ENCODE results near the gene SLC1A5.
"Not testable (repeated sequence)": the region's sequence is repeated elsewhere in the genome, so short reads cannot be mapped to it uniquely, and the experiment has no call there.

SLC1A5 gene

DNA sequence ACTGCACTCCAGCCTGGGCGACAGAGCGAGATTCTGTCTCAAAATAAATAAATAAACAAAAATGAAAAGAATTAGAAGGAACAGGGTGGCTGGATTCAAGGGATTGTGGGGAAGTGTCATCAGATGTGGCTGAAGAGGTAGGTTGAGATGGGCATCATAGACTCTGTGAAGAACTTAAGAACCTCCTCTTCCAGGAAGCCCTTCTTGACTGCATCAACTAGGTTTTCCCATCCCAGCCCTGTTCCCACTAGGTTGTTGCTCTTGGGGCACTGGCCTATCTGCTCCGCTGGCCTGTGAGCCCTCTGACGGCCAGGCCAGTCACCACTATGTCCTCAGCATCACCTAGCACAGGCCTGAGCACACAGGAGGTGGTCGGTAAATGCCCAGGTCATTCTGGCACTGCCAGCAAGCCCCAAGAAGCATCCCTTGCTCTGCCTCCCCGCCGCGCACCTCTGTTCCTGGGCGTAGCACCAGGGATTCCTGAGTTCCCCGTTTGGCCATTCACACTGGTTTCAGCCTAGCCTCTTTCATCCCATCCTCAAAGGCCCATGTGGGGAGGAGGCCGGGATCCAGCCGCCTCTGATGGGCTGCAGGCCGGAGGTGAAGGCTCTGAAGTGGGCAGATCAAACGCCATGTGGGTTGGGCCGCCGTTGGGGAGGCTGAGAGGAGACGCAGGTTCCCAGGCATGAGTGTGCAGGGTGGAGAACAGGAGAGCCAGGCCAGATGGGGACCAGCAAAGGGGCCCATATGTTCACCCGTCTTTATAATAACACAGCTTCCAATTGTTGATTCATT is 27.6 kb upstream of the SLC1A5 start:
- no peak overlapping the region for H3K4me3 Mint-ChIP-seq
- H3K9me3 Mint-ChIP-seq, result no peaks in the 10 kb centered on the region
- no peak for ATAC-seq (replicated peaks; ENCODE audit: extremely low read depth, poor library complexity, severe bottlenecking)
- no peak overlapping the region for H3K27ac Mint-ChIP-seq (ENCODE audit: low read depth)
- H3K36me3 Mint-ChIP-seq (ENCODE audit: insufficient read depth), result no peaks in the 10 kb centered on the region
- peaks cover 15% of the 10 kb centered on the region for H3K4me1 Mint-ChIP-seq
- DNase-seq (ENCODE audit: low spot score in 2 of 2), result no peak
- no peaks in the 10 kb centered on the region for H3K27me3 Mint-ChIP-seq

DNA sequence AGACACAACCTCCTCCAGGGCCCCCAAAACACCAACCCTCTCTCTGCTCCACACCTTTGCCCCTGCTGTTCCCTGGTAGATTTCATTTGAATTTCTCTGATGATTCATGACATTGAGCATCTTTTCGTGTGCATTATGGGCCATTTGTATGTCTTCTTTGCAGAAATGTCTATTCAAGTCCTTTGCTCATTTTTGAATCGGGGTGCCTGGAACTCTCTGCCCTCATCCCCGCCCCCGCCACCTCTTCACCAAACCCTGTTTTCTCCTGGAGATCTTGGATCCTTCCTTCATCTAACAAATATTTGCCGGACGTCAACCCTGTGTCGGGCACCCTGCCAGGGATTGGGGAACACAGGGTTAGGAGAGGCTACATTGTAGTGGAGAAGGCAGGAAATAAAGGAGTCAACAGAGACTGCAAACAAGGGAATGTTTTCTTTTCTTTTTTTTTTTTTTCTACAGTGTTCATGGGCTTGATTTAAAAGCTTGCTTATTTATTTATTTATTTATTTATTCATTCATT is 25.5 kb upstream of the SLC1A5 start:
- no peak for DNase-seq (ENCODE audit: low spot score in 2 of 2)
- no peak overlapping the region for H3K4me3 Mint-ChIP-seq
- no peaks in the 10 kb centered on the region for H3K36me3 Mint-ChIP-seq (ENCODE audit: insufficient read depth)
- H3K4me1 Mint-ChIP-seq, result no peaks in the 10 kb centered on the region
- H3K27me3 Mint-ChIP-seq, result no peaks in the 10 kb centered on the region
- no peak for ATAC-seq (replicated peaks; ENCODE audit: extremely low read depth, poor library complexity, severe bottlenecking)
- H3K27ac Mint-ChIP-seq (ENCODE audit: low read depth), result no peak overlapping the region
- H3K9me3 Mint-ChIP-seq, result no peaks in the 10 kb centered on the region

DNA sequence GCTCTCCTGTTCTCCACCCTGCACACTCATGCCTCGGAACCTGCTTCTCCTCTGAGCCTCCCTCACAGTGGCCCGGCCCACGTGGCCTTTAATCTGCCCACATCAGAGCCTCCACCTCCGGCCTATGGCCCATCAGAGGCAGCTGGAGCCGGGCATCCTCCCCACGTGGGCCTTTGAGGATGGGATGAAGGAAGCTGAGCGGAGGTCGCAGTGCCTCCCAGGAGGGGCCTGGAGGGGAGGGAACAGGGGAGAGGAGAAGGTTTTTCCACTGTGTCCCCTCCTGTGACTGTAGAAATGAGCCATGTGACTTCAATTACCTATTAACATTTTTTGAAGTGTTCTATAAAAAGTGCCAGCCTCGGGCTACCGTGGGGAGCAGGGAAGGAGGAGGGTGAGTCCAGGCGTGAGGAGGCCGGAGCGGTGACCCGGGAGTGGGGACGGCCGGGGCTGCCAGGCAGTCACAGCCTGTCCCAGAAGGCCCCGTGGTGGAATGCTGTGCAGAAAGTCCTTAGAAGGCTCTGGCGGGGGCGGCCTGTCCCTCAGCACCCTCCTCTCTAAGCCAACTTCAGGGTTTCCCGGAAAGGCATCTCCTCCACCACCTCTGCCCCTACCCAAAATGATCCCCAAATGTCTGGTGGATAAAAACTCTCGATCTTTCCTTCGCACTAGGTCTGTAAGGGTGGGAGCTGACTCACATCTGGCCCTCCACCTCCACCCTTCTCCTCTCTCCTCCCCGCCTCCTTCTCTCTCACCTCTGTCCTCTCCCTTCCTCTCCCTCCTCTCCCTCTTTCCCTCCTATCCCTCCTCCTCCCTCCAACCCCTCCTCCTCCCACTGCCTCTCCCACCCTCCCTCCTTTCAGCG is 24.8 kb upstream of the SLC1A5 start:
- Mint-ChIP-seq H3K4me1 (no peaks in the 10 kb centered on the region), H3K27ac (ENCODE audit: low read depth) (no peak overlapping the region), H3K4me3 (no peak overlapping the region), H3K9me3 (no peaks in the 10 kb centered on the region), H3K36me3 (ENCODE audit: insufficient read depth) (no peaks in the 10 kb centered on the region), H3K27me3 (no peaks in the 10 kb centered on the region)
- DNase-seq (ENCODE audit: low spot score in 2 of 2) (no peak), ATAC-seq (replicated peaks; ENCODE audit: extremely low read depth, poor library complexity, severe bottlenecking) (no peak)

DNA sequence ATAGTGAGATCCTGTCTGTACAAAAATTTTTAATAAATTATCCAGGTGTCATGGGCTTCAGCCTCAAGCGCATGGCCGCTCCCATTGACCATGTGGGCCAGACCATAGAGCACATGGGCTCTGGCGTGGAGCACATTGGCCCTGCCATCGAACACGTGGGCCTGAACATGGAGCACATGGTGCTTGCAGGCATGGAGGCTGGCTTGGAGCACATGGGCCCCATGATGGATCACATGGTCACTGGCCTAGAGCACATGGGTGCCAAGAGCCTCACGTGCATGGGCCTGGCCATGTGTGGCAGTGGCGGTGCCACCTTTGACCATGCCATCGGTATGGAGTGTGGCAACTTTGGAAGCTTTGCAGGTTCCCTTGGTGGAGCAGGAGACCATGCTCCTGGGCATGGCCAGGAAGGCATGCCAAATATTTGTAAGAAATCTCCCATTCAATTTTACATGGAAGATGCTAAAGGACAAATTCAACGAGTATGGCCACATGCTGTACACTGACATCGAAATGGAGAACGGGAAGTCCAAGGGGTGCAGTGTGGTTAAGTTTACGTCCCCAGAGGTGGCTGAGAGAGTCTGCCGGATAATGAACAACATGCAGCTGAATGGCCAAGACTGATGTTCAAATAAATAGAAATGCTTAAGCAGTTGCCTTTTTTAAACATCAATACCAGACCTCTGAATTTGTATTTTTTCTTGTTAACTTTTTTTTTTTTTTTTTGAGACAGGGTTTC is 21.3 kb upstream of the SLC1A5 start:
- Mint-ChIP-seq H3K27me3 (no peaks in the 10 kb centered on the region), H3K4me1 (no peaks in the 10 kb centered on the region), H3K36me3 (ENCODE audit: insufficient read depth) (no peaks in the 10 kb centered on the region), H3K9me3 (no peaks in the 10 kb centered on the region), H3K27ac (ENCODE audit: low read depth) (no peak overlapping the region), H3K4me3 (no peak overlapping the region)
- no peak for DNase-seq (ENCODE audit: low spot score in 2 of 2)
- no peak for ATAC-seq (replicated peaks; ENCODE audit: extremely low read depth, poor library complexity, severe bottlenecking)

DNA sequence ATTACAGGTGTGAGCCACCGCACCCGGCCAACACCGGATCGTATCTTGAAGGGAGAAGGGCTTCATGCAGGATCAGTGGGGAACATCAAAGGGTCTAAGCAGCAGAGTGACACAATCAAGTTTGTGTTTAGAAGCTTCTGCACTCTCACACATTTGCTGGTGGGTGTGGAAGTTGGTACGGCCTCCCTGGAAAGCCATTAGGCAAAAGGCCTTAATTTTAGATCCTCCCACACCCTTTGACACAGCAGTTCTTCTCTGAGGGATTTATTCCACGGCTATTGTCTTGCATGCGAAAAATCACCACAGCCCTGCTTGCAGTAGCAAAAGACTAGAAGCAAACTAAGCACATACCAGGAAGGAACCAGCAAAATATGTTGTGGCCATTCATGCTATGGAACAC is 18.3 kb upstream of the SLC1A5 start:
- DNase-seq (ENCODE audit: low spot score in 2 of 2) (no peak), ATAC-seq (replicated peaks; ENCODE audit: extremely low read depth, poor library complexity, severe bottlenecking) (no peak)
- Mint-ChIP-seq H3K9me3 (no peaks in the 10 kb centered on the region), H3K4me1 (no peaks in the 10 kb centered on the region), H3K27me3 (no peaks in the 10 kb centered on the region), H3K27ac (ENCODE audit: low read depth) (no peak overlapping the region), H3K36me3 (ENCODE audit: insufficient read depth) (no peaks in the 10 kb centered on the region), H3K4me3 (no peak overlapping the region)

DNA sequence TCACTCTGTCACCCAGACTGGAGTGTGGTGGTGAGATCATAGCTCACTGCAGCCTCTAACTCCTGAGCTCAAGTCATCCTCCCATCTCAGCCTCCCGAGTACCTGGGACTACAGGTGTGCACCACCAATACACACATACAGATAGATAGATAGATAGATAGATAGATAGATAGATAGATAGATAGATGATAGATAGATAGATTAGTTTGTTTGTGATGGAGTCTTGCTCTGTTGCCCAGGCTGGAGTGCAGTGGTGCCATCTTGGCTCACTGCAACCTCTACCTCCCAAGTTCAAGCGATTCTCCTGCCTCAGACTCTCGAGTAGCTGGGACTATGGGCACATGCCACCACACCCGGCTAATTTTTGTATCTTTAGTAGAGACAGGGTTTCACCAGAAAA is 16.0 kb upstream of the SLC1A5 start:
- not testable (repeated sequence) for ATAC-seq (replicated peaks; ENCODE audit: extremely low read depth, poor library complexity, severe bottlenecking); H3K27ac Mint-ChIP-seq (ENCODE audit: low read depth); H3K4me3 Mint-ChIP-seq; H3K9me3 Mint-ChIP-seq; H3K27me3 Mint-ChIP-seq; H3K4me1 Mint-ChIP-seq; DNase-seq (ENCODE audit: low spot score in 2 of 2); H3K36me3 Mint-ChIP-seq (ENCODE audit: insufficient read depth)

DNA sequence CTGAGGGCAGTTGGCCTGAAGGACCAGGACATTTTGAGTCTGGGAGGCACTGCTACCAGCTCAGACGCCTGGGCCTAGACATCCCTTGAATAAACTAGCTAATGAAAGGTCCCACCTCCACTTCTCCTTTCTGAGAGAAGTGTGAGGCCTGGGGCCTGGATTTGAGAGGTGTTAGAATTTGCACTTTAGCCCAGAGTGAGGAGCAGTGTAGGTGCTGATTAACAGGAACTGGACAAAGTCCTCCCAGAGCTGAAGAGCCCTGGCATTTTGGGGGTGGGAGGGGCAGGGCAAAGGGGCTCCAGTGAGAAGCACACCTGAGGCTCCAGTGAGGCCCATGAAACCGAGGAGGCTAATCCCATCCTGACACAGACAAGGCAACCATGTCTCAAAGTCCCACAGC is 15.2 kb upstream of the SLC1A5 start:
- Mint-ChIP-seq H3K4me1 (no peaks in the 10 kb centered on the region), H3K9me3 (no peaks in the 10 kb centered on the region), H3K27me3 (no peaks in the 10 kb centered on the region), H3K36me3 (ENCODE audit: insufficient read depth) (no peaks in the 10 kb centered on the region), H3K27ac (ENCODE audit: low read depth) (no peak overlapping the region), H3K4me3 (no peak overlapping the region)
- DNase-seq (ENCODE audit: low spot score in 2 of 2) (no peak), ATAC-seq (replicated peaks; ENCODE audit: extremely low read depth, poor library complexity, severe bottlenecking) (no peak)

DNA sequence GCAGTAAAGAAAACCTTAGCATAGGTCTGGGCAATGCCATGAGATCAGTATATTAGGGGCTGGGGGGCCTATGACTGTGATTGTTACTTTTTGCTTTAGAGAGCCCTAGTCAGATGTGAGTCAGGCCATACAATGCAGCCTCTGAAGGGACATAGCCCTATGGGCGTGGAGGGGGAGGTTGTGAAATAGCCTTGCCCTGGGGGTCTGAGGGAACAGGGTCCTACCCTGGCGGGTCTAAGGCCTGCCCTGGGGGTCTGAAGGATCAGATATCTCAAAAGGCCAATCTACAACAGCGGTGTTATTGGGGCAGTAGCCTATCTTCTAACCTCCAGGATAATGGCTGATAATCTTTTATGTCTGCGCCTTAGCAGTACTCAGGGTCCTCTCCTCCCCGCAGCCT is 13.8 kb upstream of the SLC1A5 start:
- Mint-ChIP-seq H3K27ac (ENCODE audit: low read depth) (no peak overlapping the region), H3K4me1 (no peaks in the 10 kb centered on the region), H3K9me3 (no peaks in the 10 kb centered on the region), H3K27me3 (no peaks in the 10 kb centered on the region), H3K4me3 (no peak overlapping the region), H3K36me3 (ENCODE audit: insufficient read depth) (no peaks in the 10 kb centered on the region)
- ATAC-seq (replicated peaks; ENCODE audit: extremely low read depth, poor library complexity, severe bottlenecking) (no peak), DNase-seq (ENCODE audit: low spot score in 2 of 2) (no peak)

DNA sequence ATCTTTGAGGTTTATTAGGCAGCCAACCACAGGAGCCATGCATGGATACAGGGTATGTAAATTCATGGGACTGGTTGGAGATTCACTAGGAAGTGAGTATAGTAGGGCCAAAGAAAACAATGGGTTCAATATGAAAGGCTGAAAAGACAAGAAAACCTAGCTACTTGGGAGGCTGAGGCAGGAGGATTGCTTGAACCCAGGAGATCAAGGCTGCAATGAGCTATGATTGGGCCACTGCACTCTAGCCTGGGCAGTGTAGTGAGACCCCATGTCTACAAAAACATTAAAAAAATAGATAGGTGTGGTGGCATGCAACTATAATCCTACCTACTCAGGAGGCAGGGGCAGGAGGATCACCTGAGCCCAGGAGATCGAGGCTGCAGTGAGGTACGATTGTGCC is 10.3 kb upstream of the SLC1A5 start:
- Mint-ChIP-seq H3K4me3 (no peak overlapping the region), H3K9me3 (no peaks in the 10 kb centered on the region), H3K27me3 (no peaks in the 10 kb centered on the region)

DNA sequence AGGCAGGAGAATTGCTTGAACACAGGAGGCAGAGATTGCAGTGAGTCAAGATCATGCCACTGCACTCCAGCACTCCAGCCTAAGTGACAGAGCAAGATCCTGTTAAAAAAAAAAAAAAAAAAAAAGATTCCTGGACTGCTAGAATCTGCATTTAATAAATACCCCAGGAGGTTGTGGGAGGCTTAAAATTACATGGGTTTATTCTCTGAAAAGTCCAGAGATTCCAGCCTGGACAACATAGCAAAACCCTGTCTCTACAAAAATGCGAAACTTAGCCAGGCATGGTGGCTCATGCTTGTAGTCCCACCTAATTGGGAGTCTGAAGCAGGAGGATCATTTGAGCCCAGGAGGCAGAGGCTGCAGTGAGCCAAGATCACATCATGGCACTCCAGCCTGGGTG is 9.5 kb upstream of the SLC1A5 start:
- H3K4me1 Mint-ChIP-seq, result no peaks in the 10 kb centered on the region
- ATAC-seq (replicated peaks; ENCODE audit: extremely low read depth, poor library complexity, severe bottlenecking) (no peak), DNase-seq (ENCODE audit: low spot score in 2 of 2) (no peak)
- H3K36me3 Mint-ChIP-seq (ENCODE audit: insufficient read depth), result no peaks in the 10 kb centered on the region
- H3K4me3 Mint-ChIP-seq, result no peak overlapping the region
- H3K9me3 Mint-ChIP-seq, result no peaks in the 10 kb centered on the region
- no peak overlapping the region for H3K27ac Mint-ChIP-seq (ENCODE audit: low read depth)
- no peaks in the 10 kb centered on the region for H3K27me3 Mint-ChIP-seq

More for the DNA sequence above, 10.3 kb upstream of the SLC1A5 start:
- ATAC-seq (replicated peaks; ENCODE audit: extremely low read depth, poor library complexity, severe bottlenecking) (no peak), DNase-seq (ENCODE audit: low spot score in 2 of 2) (no peak)
- no peaks in the 10 kb centered on the region for H3K4me1 Mint-ChIP-seq
- H3K27ac Mint-ChIP-seq (ENCODE audit: low read depth), result no peak overlapping the region
- no peaks in the 10 kb centered on the region for H3K36me3 Mint-ChIP-seq (ENCODE audit: insufficient read depth)

DNA sequence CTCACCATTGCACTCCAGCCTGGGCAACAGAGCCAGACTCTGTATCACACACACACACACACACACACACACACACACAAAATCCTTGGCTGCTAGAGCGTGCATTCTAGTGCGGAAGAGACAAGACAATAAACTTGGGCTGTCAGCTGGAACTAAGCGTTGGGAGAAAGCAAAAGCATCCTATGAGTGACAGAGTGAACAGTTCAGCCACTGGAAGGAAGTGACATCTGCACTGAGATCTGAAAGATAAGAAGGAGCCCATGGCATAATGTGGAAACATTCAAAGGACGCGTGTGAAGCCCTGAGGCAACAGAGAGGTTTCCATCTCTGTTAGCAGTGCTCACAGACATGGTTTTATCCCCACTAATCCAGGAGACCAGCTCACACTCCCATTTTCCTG is 3.5 kb upstream of the SLC1A5 start:
- Mint-ChIP-seq H3K4me3 (no peak overlapping the region), H3K4me1 (peaks cover 17% of the 10 kb centered on the region), H3K9me3 (no peaks in the 10 kb centered on the region), H3K36me3 (ENCODE audit: insufficient read depth) (peaks cover 8% of the 10 kb centered on the region), H3K27me3 (no peaks in the 10 kb centered on the region), H3K27ac (ENCODE audit: low read depth) (no peak overlapping the region)
- DNase-seq (ENCODE audit: low spot score in 2 of 2) (no peak), ATAC-seq (replicated peaks; ENCODE audit: extremely low read depth, poor library complexity, severe bottlenecking) (peak; percentile 26)

DNA sequence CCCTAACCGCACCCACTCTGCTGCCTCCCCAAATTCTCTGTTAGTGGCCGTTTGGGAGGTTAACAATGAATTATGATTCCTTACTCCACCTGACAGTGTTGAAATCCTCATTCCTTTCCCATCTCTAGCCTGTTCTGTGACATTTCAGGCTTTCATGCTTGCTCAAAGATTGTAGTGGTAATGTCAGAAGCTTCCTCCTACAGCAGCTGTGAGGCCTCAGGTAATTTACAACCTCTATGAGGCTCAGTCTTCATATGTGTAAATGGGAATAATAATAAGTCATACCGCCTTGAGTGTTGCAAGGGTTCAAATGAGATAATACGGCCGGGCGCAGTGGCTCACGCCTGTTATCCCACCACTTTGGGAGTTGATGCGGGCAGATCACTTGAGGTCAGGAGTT is 977 bp upstream of the SLC1A5 start:
- H3K4me3 Mint-ChIP-seq, result no peak overlapping the region
- H3K27ac Mint-ChIP-seq (ENCODE audit: low read depth), result no peak overlapping the region
- H3K4me1 Mint-ChIP-seq, result peaks cover 43% of the 10 kb centered on the region

More for the DNA sequence above, 977 bp upstream of the SLC1A5 start:
- ATAC-seq (replicated peaks; ENCODE audit: extremely low read depth, poor library complexity, severe bottlenecking) (no peak), DNase-seq (ENCODE audit: low spot score in 2 of 2) (no peak)
- Mint-ChIP-seq H3K36me3 (ENCODE audit: insufficient read depth) (peaks cover 18% of the 10 kb centered on the region), H3K9me3 (no peaks in the 10 kb centered on the region), H3K27me3 (no peaks in the 10 kb centered on the region)
